B cell (primary cell): ENCODE data around the gene NOS3. TPM values are rescaled to one million over a fixed set of nuclear protein-coding genes. Genes with fewer than 3 reads are reported as not detected.
A peak's percentile ranks its signal among the peaks of the same experiment; 100 is the strongest.

Experiments used
- ATAC-seq: fragments of 200-7000 bp; cut with Tn5 transposase; one replicate; pipeline ENCODE4 v1.10.0; 2021; ENCODE audit warnings: low read depth, mild to moderate bottlenecking, moderate number of reproducible peaks, moderate library complexity
- CTCF ChIA-PET: fragments of 350-600 bp; sonication (Branson Sonifier 250); formaldehyde crosslinking; loops from one replicate; lab custom pipeline; 2021; ENCODE audit warnings: antibody characterized with exemption, inconsistent platforms; lab: Charles Lee
- POLR2A ChIA-PET: fragments of 350-600 bp; sonication (Branson Sonifier 250); formaldehyde crosslinking; loops from one replicate; lab custom pipeline; 2021; ENCODE audit warnings: antibody characterized with exemption; lab: Charles Lee
- DNase-seq: peaks from one replicate; pipeline ENCODE4 v3.0.0; 2013
- H2AFZ ChIP-seq: 2 replicates; pipeline ENCODE4 v1.6.1; 2012; ENCODE audit warnings: mild to moderate bottlenecking, low read depth, low read length; ENCODE audit not compliant: insufficient read depth, poor library complexity, severe bottlenecking
- H3K27ac ChIP-seq, 2 donors: 1 replicate in 1 of 2; 2 replicates in 1 of 2; pipeline ENCODE4 v1.5.1; 2012 to 2013; ENCODE audit warnings: low read length in 2 of 2, mild to moderate bottlenecking in 2 of 2, moderate library complexity in 1 of 2
- H3K27me3 ChIP-seq, 4 experiments: fragments of 200-600 bp in 1 of 4; sonication (generic) in 1 of 4; replicated peaks in 1 of 4; 1 replicate in 2 of 4; 2 replicates in 2 of 4; pipeline versions ENCODE4 v1.6.1 to v1.7.0; 2013 to 2016; ENCODE audit warnings: low read length in 3 of 4, mild to moderate bottlenecking in 2 of 4, mixed read lengths in 1 of 4, moderate library complexity in 1 of 4; ENCODE audit not compliant: insufficient read depth in 4 of 4, control insufficient read depth in 3 of 4; ENCODE audit errors: control extremely low read depth in 1 of 4
- H3K36me3 ChIP-seq, 2 experiments: replicated peaks in 1 of 2; 1 replicate in 1 of 2; 2 replicates in 1 of 2; pipeline versions ENCODE4 v1.6.1 to v1.7.1; 2013; ENCODE audit warnings: low read length in 1 of 2; ENCODE audit not compliant: insufficient read depth in 2 of 2, control insufficient read depth in 1 of 2; ENCODE audit errors: control extremely low read depth in 1 of 2, extremely low read depth in 1 of 2
- H3K4me1 ChIP-seq, 2 donors: fragments of 200-600 bp in 1 of 2; sonication (generic) in 1 of 2; 1 replicate in 1 of 2; 2 replicates in 1 of 2; pipeline versions ENCODE4 v1.5.1 to v1.6.1; 2013 to 2017; ENCODE audit warnings: low read length in 2 of 2; ENCODE audit not compliant: control insufficient read depth in 2 of 2, insufficient read depth in 2 of 2
- H3K4me2 ChIP-seq: replicated peaks from 2 replicates; pipeline ENCODE3; 2012; ENCODE audit warnings: mild to moderate bottlenecking, low read depth, low read length; ENCODE audit not compliant: poor library complexity, severe bottlenecking
- H3K4me3 ChIP-seq, 5 experiments: fragments of 200-600 bp in 1 of 5; sonication (generic) in 1 of 5; 1 replicate in 3 of 5; 2 replicates in 2 of 5; pipeline versions ENCODE4 v1.5.1 to v1.7.0; 2011 to 2016; ENCODE audit warnings: low read length in 4 of 5, mild to moderate bottlenecking in 4 of 5, low read depth in 2 of 5, control low read depth in 1 of 5, moderate library complexity in 1 of 5; ENCODE audit not compliant: insufficient read depth in 1 of 5; ENCODE audit errors: control extremely low read depth in 1 of 5, extremely low read depth in 1 of 5
- H3K79me2 ChIP-seq: fragments of 200-600 bp; sonication (generic); one replicate; pipeline ENCODE4 v1.6.0; 2016; ENCODE audit warnings: low read length; ENCODE audit not compliant: control insufficient read depth, insufficient read depth
- H3K9ac ChIP-seq: fragments of 200-600 bp; sonication (generic); 2 replicates; pipeline ENCODE4 v1.6.1; 2017; ENCODE audit warnings: mild to moderate bottlenecking, low read length, moderate library complexity
- H3K9me3 ChIP-seq, 3 donors: one replicate each; pipeline versions ENCODE4 v1.6.1 to v1.7.1; 2013; ENCODE audit warnings: low read length in 2 of 3; ENCODE audit not compliant: control insufficient read depth in 2 of 3, insufficient read depth in 1 of 3; ENCODE audit errors: control extremely low read depth in 1 of 3
- H4K20me1 ChIP-seq: 2 replicates; pipeline ENCODE4 v1.6.0; 2012; ENCODE audit warnings: mild to moderate bottlenecking, low read length; ENCODE audit not compliant: insufficient read depth, control insufficient read depth, poor library complexity, severe bottlenecking
- H3K27ac Mint-ChIP-seq: one replicate; pipeline ENCODE4 v1.8.0; 2021; ENCODE audit warnings: mixed read lengths
- H3K27me3 Mint-ChIP-seq: one replicate; pipeline ENCODE4 v1.8.0; 2021; ENCODE audit warnings: mixed read lengths
- H3K4me1 Mint-ChIP-seq: one replicate; pipeline ENCODE4 v1.8.0; 2021; ENCODE audit warnings: mixed read lengths
- H3K4me3 Mint-ChIP-seq: one replicate; pipeline ENCODE4 v1.8.0; 2021; ENCODE audit warnings: mixed read lengths
- H3K9me3 Mint-ChIP-seq: one replicate; pipeline ENCODE4 v1.8.0; 2022; ENCODE audit warnings: mixed read lengths; ENCODE audit not compliant: insufficient read depth
- EZH2 ChIP-seq: IDR thresholded peaks from 2 replicates; pipeline ENCODE4 v1.6.1; 2012; ENCODE audit warnings: borderline replicate concordance, low read depth, mild to moderate bottlenecking, moderate library complexity, low read length; ENCODE audit not compliant: insufficient read depth, poor library complexity, severe bottlenecking
- WGBS: methylation state at CpG from one replicate; pipeline ENCODE4 v1.1.5; 2013; ENCODE audit warnings: missing lambda C conversion rate; ENCODE audit not compliant: insufficient coverage; 5-methylcytosine and 5-hydroxymethylcytosine counted together
- intact Hi-C: fragments of 100-400 bp; cut with micrococcal nuclease; formaldehyde crosslinking; loops from one replicate; pipeline ENCODE4 v1.10.0; 2022
- polyA plus RNA-seq: library from polyadenylated mRNA; depleted of rRNA; stranded (reverse); fragments of >200 nt; gene quantifications from 2 replicates; pipeline ENCODE4 v1.2.3, GENCODE V29; 2012
- total RNA-seq, 2 donors: library from RNA; stranded (reverse); fragments of 120-200 nt in 1 of 2; gene quantifications; 1 replicate in 1 of 2; 2 replicates in 1 of 2; pipeline versions ENCODE4 v1.2.3 to v1.2.4, GENCODE V29; 2013 to 2022
- TF ChIP-seq, protein P1 (sequence below): fragments of 200-600 bp; IDR thresholded peaks from one replicate; pipeline ENCODE4 v1.8.0; 2022; ENCODE audit warnings: antibody characterized with exemption, mild to moderate bottlenecking

The NOS3 gene
- total and polyA plus RNA-seq, 2 donors (not counting 1 experiment from before 2014, with no cell fraction given): 0.39 to 0.54 TPM

DNA sequence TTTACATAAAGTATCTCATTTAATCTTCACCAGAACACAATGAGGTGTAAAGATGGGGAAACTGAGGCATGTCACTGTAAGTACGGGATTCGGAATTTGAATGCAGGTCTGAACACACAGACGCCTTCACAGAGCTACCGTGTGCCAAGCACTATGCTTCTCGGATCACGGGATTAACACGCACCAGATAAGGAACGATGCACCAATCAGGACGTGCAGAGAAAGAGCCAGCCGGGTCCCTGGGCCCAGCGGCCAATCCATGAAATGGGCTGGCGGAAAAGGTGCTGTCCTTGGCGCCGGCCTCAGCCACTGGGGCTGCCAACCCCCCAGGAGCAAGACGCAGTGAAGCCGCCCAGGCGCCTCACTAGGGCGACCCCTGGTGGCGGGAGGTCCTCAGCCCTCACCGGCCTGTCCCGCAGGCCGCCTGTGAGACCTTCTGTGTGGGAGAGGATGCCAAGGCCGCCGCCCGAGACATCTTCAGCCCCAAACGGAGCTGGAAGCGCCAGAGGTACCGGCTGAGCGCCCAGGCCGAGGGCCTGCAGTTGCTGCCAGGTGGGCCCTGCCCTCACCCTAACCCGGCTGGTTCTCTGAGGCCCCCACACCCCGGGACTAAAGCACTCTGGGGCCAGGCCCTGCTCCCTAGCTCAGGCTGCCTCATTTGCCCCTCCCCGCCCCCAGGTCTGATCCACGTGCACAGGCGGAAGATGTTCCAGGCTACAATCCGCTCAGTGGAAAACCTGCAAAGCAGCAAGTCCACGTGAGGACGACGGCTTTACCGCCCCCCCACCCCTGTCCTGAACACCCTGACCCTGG lies 17.9 kb downstream of the NOS3 start:
- Histone ChIP-seq H3K4me1 (peaks cover 14 to 33% of the 10 kb centered on the region in 2 donors), H2AFZ (peak overlapping the region; percentile 62), H3K27ac (no peak overlapping the region), H3K4me3 (peak overlapping the region in 4 of 5 experiments; percentile 7 to 51 (median 40)), H3K9ac (peak overlapping the region; percentile 58), H3K9me3 (peaks cover 0 to 18% (median 0%) of the 10 kb centered on the region in 3 donors), H3K4me2 (peak overlapping the region; percentile 70), H3K79me2 (no peaks in the 10 kb centered on the region), H3K36me3 (no peaks in the 10 kb centered on the region), H3K27me3 (peaks cover 0 to 4% (median 0%) of the 10 kb centered on the region in 4 experiments), H4K20me1 (no peaks in the 10 kb centered on the region)
- no peak for TF ChIP-seq EZH2
- TF ChIP-seq, protein P1, sequence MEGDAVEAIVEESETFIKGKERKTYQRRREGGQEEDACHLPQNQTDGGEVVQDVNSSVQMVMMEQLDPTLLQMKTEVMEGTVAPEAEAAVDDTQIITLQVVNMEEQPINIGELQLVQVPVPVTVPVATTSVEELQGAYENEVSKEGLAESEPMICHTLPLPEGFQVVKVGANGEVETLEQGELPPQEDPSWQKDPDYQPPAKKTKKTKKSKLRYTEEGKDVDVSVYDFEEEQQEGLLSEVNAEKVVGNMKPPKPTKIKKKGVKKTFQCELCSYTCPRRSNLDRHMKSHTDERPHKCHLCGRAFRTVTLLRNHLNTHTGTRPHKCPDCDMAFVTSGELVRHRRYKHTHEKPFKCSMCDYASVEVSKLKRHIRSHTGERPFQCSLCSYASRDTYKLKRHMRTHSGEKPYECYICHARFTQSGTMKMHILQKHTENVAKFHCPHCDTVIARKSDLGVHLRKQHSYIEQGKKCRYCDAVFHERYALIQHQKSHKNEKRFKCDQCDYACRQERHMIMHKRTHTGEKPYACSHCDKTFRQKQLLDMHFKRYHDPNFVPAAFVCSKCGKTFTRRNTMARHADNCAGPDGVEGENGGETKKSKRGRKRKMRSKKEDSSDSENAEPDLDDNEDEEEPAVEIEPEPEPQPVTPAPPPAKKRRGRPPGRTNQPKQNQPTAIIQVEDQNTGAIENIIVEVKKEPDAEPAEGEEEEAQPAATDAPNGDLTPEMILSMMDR: peak; percentile 78
- Mint-ChIP-seq H3K9me3 (no peaks in the 10 kb centered on the region), H3K4me1 (peaks cover 21% of the 10 kb centered on the region), H3K27me3 (peaks cover 9% of the 10 kb centered on the region), H3K4me3 (peak overlapping the region; percentile 83), H3K27ac (no peak overlapping the region)
- ChIA-PET POLR2A (no interaction called here), CTCF (interaction anchor here (0.7 to 2.6 kb wide), 14 partner anchors 8 to 111 kb away, joined by 3 to 17 read pairs (median 3); partner anchors contain the start of gene ABCB8)
- ATAC-seq (peak; percentile 66), DNase-seq (peak; percentile 81)
- intact Hi-C loops: no loop called here
- 59% methylated on average over 39 of the region's 40 CpGs for WGBS
